GM23338 (cell line): ENCODE measurements around the gene GDPD5. TPM values are rescaled to one million over a fixed set of nuclear protein-coding genes. Genes with fewer than 3 reads are reported as not detected.

Source experiments
- ATAC-seq: fragments of 200-7000 bp; cut with Tn5 transposase; 3 replicates; pipeline ENCODE4 v1.9.1; 2020
- DNase-seq: peaks from one replicate; pipeline ENCODE4 v3.0.0-alpha.2; 2015; ENCODE audit warnings: low spot score
- H2AFZ ChIP-seq: fragments of 200-600 bp; sonication (generic); 2 replicates; pipeline ENCODE4 v1.8.0; 2016; ENCODE audit warnings: antibody characterized with exemption, mild to moderate bottlenecking, moderate library complexity
- H3F3A ChIP-seq: fragments of 200-600 bp; sonication (generic); replicated peaks from 2 replicates; pipeline ENCODE4 v1.8.0; 2017; ENCODE audit warnings: antibody characterized with exemption, mixed run types, low read depth
- H3K27ac ChIP-seq: fragments of 200-600 bp; sonication (generic); 2 replicates; pipeline ENCODE4 v1.6.1; 2016; ENCODE audit warnings: low read depth
- H3K27me3 ChIP-seq: fragments of 200-600 bp; sonication (generic); 2 replicates; pipeline ENCODE4 v1.8.0; 2016; ENCODE audit warnings: mild to moderate bottlenecking, mixed run types, moderate library complexity; ENCODE audit not compliant: insufficient read depth
- H3K36me3 ChIP-seq: fragments of 200-600 bp; sonication (generic); 2 replicates; pipeline ENCODE4 v1.8.0; 2016; ENCODE audit warnings: mild to moderate bottlenecking; ENCODE audit not compliant: insufficient read depth
- H3K4me1 ChIP-seq: fragments of 200-600 bp; sonication (generic); 2 replicates; pipeline ENCODE4 v1.8.0; 2016; ENCODE audit warnings: mild to moderate bottlenecking, moderate library complexity; ENCODE audit not compliant: insufficient read depth
- H3K4me2 ChIP-seq: fragments of 200-600 bp; sonication (generic); 2 replicates; pipeline ENCODE4 v1.7.1; 2017; ENCODE audit warnings: mixed run types
- H3K4me3 ChIP-seq: fragments of 200-600 bp; sonication (generic); 2 replicates; pipeline ENCODE4 v1.6.1; 2016; ENCODE audit warnings: mixed run types
- H3K79me2 ChIP-seq: fragments of 200-600 bp; sonication (generic); replicated peaks from 2 replicates; pipeline ENCODE4 v1.8.0; 2017; ENCODE audit warnings: mild to moderate bottlenecking; ENCODE audit not compliant: insufficient read depth
- H3K9me2 ChIP-seq: fragments of 200-600 bp; sonication (generic); 2 replicates; pipeline ENCODE4 v1.8.0; 2017; ENCODE audit not compliant: insufficient read depth
- H4K20me1 ChIP-seq: fragments of 200-600 bp; sonication (generic); replicated peaks from 2 replicates; pipeline ENCODE4 v1.8.0; 2017; ENCODE audit warnings: mild to moderate bottlenecking; ENCODE audit not compliant: insufficient read depth
- H3K27ac Mint-ChIP-seq: 2 replicates; pipeline ENCODE4 v1.8.0; 2020; ENCODE audit warnings: inconsistent platforms, mild to moderate bottlenecking, moderate library complexity, mixed read lengths
- H3K27me3 Mint-ChIP-seq: 3 replicates; pipeline ENCODE4 v1.8.0; 2022; ENCODE audit warnings: low read depth, mild to moderate bottlenecking, moderate library complexity, mixed read lengths, inconsistent platforms; ENCODE audit not compliant: insufficient read depth, poor library complexity
- H3K36me3 Mint-ChIP-seq: 3 replicates; pipeline ENCODE4 v1.8.0; 2021; ENCODE audit warnings: low read depth, mild to moderate bottlenecking, inconsistent platforms, moderate library complexity, mixed read lengths
- H3K4me1 Mint-ChIP-seq: 3 replicates; pipeline ENCODE4 v1.8.0; 2020; ENCODE audit warnings: mild to moderate bottlenecking, inconsistent platforms, mixed read lengths
- H3K4me3 Mint-ChIP-seq: 3 replicates; pipeline ENCODE4 v1.8.0; 2021; ENCODE audit warnings: moderate library complexity, mild to moderate bottlenecking, inconsistent platforms, mixed read lengths
- H3K9me3 Mint-ChIP-seq: 3 replicates; pipeline ENCODE4 v1.8.0; 2020; ENCODE audit warnings: moderate library complexity, mild to moderate bottlenecking, inconsistent platforms, mixed read lengths
- CREB1 ChIP-seq: fragments of 250-450 bp; sonication (Bioruptor Pico); IDR thresholded peaks from 2 replicates; pipeline ENCODE4 v1.5.0; 2020; ENCODE audit warnings: low read depth, mild to moderate bottlenecking, moderate library complexity
- EZH2 ChIP-seq: fragments of 200-600 bp; sonication (generic); IDR thresholded peaks from one replicate; pipeline ENCODE4 v1.8.0; 2017; ENCODE audit warnings: antibody characterized with exemption, mild to moderate bottlenecking, low read depth; ENCODE audit not compliant: unreplicated experiment
- EZH2phosphoT487 ChIP-seq: fragments of 200-600 bp; sonication (generic); IDR thresholded peaks from one replicate; pipeline ENCODE4 v1.8.1; 2018; ENCODE audit warnings: antibody characterized with exemption; ENCODE audit not compliant: unreplicated experiment
- JUNB ChIP-seq: IDR thresholded peaks from one replicate; pipeline ENCODE4 v1.6.1; 2016; ENCODE audit warnings: antibody characterized with exemption; ENCODE audit not compliant: unreplicated experiment
- NANOG ChIP-seq: IDR thresholded peaks from 2 replicates; pipeline ENCODE4 v1.6.1; 2016; ENCODE audit warnings: antibody characterized with exemption, borderline replicate concordance
- POLR2AphosphoS5 ChIP-seq: IDR thresholded peaks from 2 replicates; pipeline ENCODE4 v1.6.1; 2016; ENCODE audit warnings: antibody characterized with exemption, low read depth
- REST ChIP-seq: IDR thresholded peaks from one replicate; pipeline ENCODE4 v1.6.1; 2018; ENCODE audit warnings: antibody characterized with exemption; ENCODE audit not compliant: unreplicated experiment
- STAT1 ChIP-seq: IDR thresholded peaks from one replicate; pipeline ENCODE4 v1.6.1; 2016; ENCODE audit warnings: antibody characterized with exemption; ENCODE audit not compliant: unreplicated experiment
- ZNF114 ChIP-seq: fragments of 250-450 bp; sonication (Bioruptor Pico); IDR thresholded peaks from 2 replicates; pipeline ENCODE4 v1.5.0; 2020; ENCODE audit warnings: mild to moderate bottlenecking, moderate library complexity
- ZNF331 ChIP-seq: fragments of 250-450 bp; sonication (Bioruptor Pico); IDR thresholded peaks from 2 replicates; pipeline ENCODE4 v1.5.0; 2020; ENCODE audit warnings: low read depth, mild to moderate bottlenecking, moderate library complexity
- ZNF462 ChIP-seq: fragments of 250-450 bp; sonication (Bioruptor Pico); IDR thresholded peaks from 2 replicates; pipeline ENCODE4 v1.5.0; 2020; ENCODE audit warnings: mild to moderate bottlenecking, moderate library complexity
- polyA plus RNA-seq: library from polyadenylated mRNA; unstranded; fragments of >200 nt; fragmentation: Nextera tagmentation; extraction: Ambion mirVana; gene quantifications from 2 replicates; pipeline ENCODE4 v1.2.1, GENCODE V29; 2016
- total RNA-seq: library from RNA; depleted of rRNA; stranded (reverse); fragments of >200 nt; shearing (Covaris generic); gene quantifications from 2 replicates; pipeline ENCODE4 v1.2.3, GENCODE V29; 2014

The GDPD5 gene
- total and polyA plus RNA-seq, 2 experiments from 2014 or later: 1.6 to 4.9 TPM

- peak overlapping the region; percentile 97 for H3K4me3 Mint-ChIP-seq
- peaks cover 40% of the 10 kb centered on the region for H3K27me3 Mint-ChIP-seq
- peak overlapping the region; percentile 63; the same call in 1 of the 2 replicates for H2AFZ ChIP-seq
- H3K27ac ChIP-seq: peak overlapping the region; percentile 97
- ATAC-seq (no peak; the same call in 2 of the 3 replicates), DNase-seq (no peak)
- H3K9me2 ChIP-seq: no peaks in the 10 kb centered on the region
- no peaks in the 10 kb centered on the region for H3K9me3 Mint-ChIP-seq
- H3K79me2 ChIP-seq: peaks cover 53% of the 10 kb centered on the region
- peaks cover 38% of the 10 kb centered on the region for H3K36me3 Mint-ChIP-seq
- no peaks in the 10 kb centered on the region for H3K27me3 ChIP-seq
- 0 out of 2 replicates have a peak, but pooled peaks cover 3% of the 10 kb centered on the region for H3K36me3 ChIP-seq
- peaks cover 17% of the 10 kb centered on the region for H4K20me1 ChIP-seq
- TF ChIP-seq POLR2AphosphoS5 (peak; percentile 8; the same call in 1 of the 2 replicates), EZH2phosphoT487 (no peak), ZNF331 (CRISPR knock-in tag) (no peak), ZNF114 (CRISPR knock-in tag) (no peak)
- peaks cover 66% of the 10 kb centered on the region for H3K4me1 ChIP-seq
- peak overlapping the region; percentile 99 for H3K27ac Mint-ChIP-seq
- peak overlapping the region; percentile 98 for H3K4me3 ChIP-seq
- H3K4me2 ChIP-seq: peak overlapping the region; percentile 86
- H3F3A ChIP-seq: peaks cover 18% of the 10 kb centered on the region
- peaks cover 76% of the 10 kb centered on the region for H3K4me1 Mint-ChIP-seq
These were observed 35.8 kb upstream of the GDPD5 start for GRCh38 chr11:75561426-75562047.

GRCh38 chr11:75560644-75561043 lies 34.9 kb upstream of the GDPD5 start:
- ATAC-seq: no peak
- Mint-ChIP-seq H3K27ac (no peak overlapping the region), H3K27me3 (peaks cover 36% of the 10 kb centered on the region), H3K4me1 (peaks cover 71% of the 10 kb centered on the region), H3K9me3 (no peaks in the 10 kb centered on the region), H3K36me3 (peaks cover 33% of the 10 kb centered on the region), H3K4me3 (peak overlapping the region; percentile 97; the same call in 2 of the 3 replicates)
- Histone ChIP-seq H3K4me2 (peak overlapping the region; percentile 86), H3K4me1 (peaks cover 62% of the 10 kb centered on the region), H4K20me1 (peaks cover 13% of the 10 kb centered on the region), H3K27me3 (no peaks in the 10 kb centered on the region), H3K4me3 (peak overlapping the region; percentile 98; the same call in 1 of the 2 replicates), H3K36me3 (0 out of 2 replicates have a peak, but pooled peaks cover 3% of the 10 kb centered on the region), H2AFZ (no peak overlapping the region), H3F3A (peaks cover 18% of the 10 kb centered on the region), H3K9me2 (no peaks in the 10 kb centered on the region), H3K27ac (no peak overlapping the region), H3K79me2 (peaks cover 45% of the 10 kb centered on the region)
- no peak for DNase-seq
- TF ChIP-seq STAT1 (no peak), JUNB (no peak), EZH2phosphoT487 (no peak), CREB1 (CRISPR knock-in tag) (no peak), ZNF462 (CRISPR knock-in tag) (no peak), EZH2 (no peak), NANOG (no peak), ZNF331 (CRISPR knock-in tag) (no peak), REST (no peak), POLR2AphosphoS5 (no peak)
